Muscle layer of colon (tissue), 2 donors: ENCODE data around the gene NT5C1A.

Source experiments
- H3K27ac ChIP-seq: one replicate; pipeline ENCODE4 v1.7.0; 2013; ENCODE audit warnings: low read depth, mild to moderate bottlenecking, low read length, moderate library complexity
- H3K27me3 ChIP-seq, 2 donors: one replicate each; pipeline ENCODE4 v1.7.0; 2013; ENCODE audit warnings: low read length in 2 of 2, mild to moderate bottlenecking in 2 of 2; ENCODE audit not compliant: insufficient read depth in 2 of 2, control insufficient read depth in 1 of 2
- H3K36me3 ChIP-seq: one replicate; pipeline ENCODE4 v1.7.0; 2013; ENCODE audit warnings: mild to moderate bottlenecking, low read length; ENCODE audit not compliant: insufficient read depth
- H3K4me1 ChIP-seq: one replicate; pipeline ENCODE4 v1.7.0; 2013; ENCODE audit warnings: mild to moderate bottlenecking, low read length; ENCODE audit not compliant: insufficient read depth
- H3K4me3 ChIP-seq, 2 donors: one replicate each; pipeline ENCODE4 v1.7.0; 2013; ENCODE audit warnings: low read length in 2 of 2, low read depth in 1 of 2, mild to moderate bottlenecking in 1 of 2, moderate library complexity in 1 of 2
- H3K9ac ChIP-seq: one replicate; pipeline ENCODE4 v1.7.0; 2013; ENCODE audit warnings: low read length
- H3K9me3 ChIP-seq: one replicate; pipeline ENCODE4 v1.7.0; 2013; ENCODE audit warnings: mild to moderate bottlenecking, low read length
- donor health status: abdominal sarcoma.
- donor health status: Adenocarcinoma of cecum.

The NT5C1A gene

DNA sequence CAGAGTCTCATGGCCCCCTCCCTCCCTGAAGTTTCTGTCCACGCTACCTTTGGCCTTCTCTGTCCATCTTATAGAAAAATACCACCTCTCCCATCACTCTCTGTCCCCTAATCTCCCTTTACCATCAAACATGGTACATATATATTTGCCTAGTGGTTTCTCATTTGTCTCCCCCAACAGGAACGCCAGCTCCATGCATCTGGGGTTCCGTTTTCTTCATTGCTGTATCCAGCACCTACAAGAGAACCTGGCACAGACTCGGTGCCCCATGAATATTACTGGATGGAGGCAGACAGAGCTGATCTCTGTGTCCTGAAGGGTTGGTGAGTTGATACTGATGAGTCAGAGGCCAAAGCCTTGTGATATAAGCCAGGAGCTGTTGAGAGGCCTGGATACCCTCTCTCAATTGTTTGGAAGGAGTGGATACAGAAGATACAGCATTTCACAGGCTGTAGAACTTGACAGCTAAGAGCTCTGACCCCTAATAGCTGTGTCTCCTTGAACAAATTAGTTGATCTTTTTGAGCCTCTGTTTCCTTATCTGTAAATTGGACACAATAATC is 54.3 kb downstream of the NT5C1A start:
- no peaks in the 10 kb centered on the region for H3K9me3 ChIP-seq
- H3K27ac ChIP-seq = no peak overlapping the region
- H3K4me1 ChIP-seq = no peaks in the 10 kb centered on the region
- no peak overlapping the region for H3K9ac ChIP-seq
- H3K36me3 ChIP-seq = no peaks in the 10 kb centered on the region
- H3K27me3 ChIP-seq = no peaks in the 10 kb centered on the region
- no peak overlapping the region for H3K4me3 ChIP-seq

DNA sequence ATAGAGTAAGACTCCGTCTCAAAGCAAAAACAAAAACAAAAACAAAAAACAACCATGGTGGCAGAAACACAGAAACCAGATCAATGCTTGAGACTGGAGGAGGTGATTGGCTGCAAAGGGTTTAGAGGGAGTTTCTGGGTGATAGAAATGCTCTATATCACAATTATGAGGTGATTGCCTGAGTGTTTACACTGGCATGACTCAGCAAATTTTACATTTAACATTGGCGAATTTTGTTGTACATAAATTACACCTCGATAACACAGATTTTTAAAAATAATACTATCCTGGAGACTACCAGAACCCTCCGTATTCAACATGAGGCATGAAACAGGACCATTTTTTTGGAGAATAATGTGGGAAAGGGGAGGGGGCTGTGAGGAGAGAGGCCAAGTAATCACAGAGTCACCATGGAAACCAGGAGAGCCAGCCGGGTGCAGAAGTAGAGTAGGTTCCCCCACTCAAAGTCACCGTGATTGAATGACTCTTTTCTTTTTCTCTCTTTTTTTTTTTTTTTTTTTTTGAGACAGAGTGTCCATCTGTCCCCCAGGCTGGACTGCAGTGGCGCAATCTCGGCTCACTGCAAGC is 56.7 kb downstream of the NT5C1A start:
- Histone ChIP-seq H3K9me3 (no peaks in the 10 kb centered on the region), H3K4me3 (no peak overlapping the region), H3K27ac (no peak overlapping the region), H3K36me3 (no peaks in the 10 kb centered on the region), H3K27me3 (peaks cover 0 to 2% of the 10 kb centered on the region in 2 donors), H3K9ac (no peak overlapping the region), H3K4me1 (no peaks in the 10 kb centered on the region)

GRCh38 chr1:39614488-39614887 is 57.4 kb downstream of the NT5C1A start:
- H3K4me1 ChIP-seq = no peaks in the 10 kb centered on the region
- H3K9me3 ChIP-seq = no peaks in the 10 kb centered on the region
- peaks cover 0 to 4% of the 10 kb centered on the region in 2 donors for H3K27me3 ChIP-seq
- no peak overlapping the region for H3K9ac ChIP-seq
- H3K36me3 ChIP-seq = no peaks in the 10 kb centered on the region
- H3K27ac ChIP-seq = no peak overlapping the region
- H3K4me3 ChIP-seq = no peak overlapping the region

GRCh38 chr1:39613250-39613649 is 58.7 kb downstream of the NT5C1A start:
- no peak overlapping the region for H3K9ac ChIP-seq
- H3K4me3 ChIP-seq = no peak overlapping the region
- H3K27ac ChIP-seq = no peak overlapping the region
- H3K27me3 ChIP-seq = peaks cover 0 to 4% of the 10 kb centered on the region in 2 donors
- H3K4me1 ChIP-seq = no peaks in the 10 kb centered on the region
- no peaks in the 10 kb centered on the region for H3K36me3 ChIP-seq
- H3K9me3 ChIP-seq = no peaks in the 10 kb centered on the region

GRCh38 chr1:39609618-39610331 is 62.1 kb downstream of the NT5C1A start:
- H3K4me3 ChIP-seq = no peak overlapping the region
- no peaks in the 10 kb centered on the region for H3K36me3 ChIP-seq
- no peaks in the 10 kb centered on the region for H3K4me1 ChIP-seq
- H3K27me3 ChIP-seq = peaks cover 0 to 4% of the 10 kb centered on the region in 2 donors
- no peak overlapping the region for H3K9ac ChIP-seq
- H3K27ac ChIP-seq = no peak overlapping the region
- H3K9me3 ChIP-seq = no peaks in the 10 kb centered on the region
